ENCODE data around the gene GNAZ.
A peak's percentile ranks its signal among the peaks of the same experiment; 100 is the strongest.
"Not testable (repeated sequence)": the region's sequence is repeated elsewhere in the genome, so short reads cannot be mapped to it uniquely, and the experiment has no call there.

The GNAZ gene

DNA sequence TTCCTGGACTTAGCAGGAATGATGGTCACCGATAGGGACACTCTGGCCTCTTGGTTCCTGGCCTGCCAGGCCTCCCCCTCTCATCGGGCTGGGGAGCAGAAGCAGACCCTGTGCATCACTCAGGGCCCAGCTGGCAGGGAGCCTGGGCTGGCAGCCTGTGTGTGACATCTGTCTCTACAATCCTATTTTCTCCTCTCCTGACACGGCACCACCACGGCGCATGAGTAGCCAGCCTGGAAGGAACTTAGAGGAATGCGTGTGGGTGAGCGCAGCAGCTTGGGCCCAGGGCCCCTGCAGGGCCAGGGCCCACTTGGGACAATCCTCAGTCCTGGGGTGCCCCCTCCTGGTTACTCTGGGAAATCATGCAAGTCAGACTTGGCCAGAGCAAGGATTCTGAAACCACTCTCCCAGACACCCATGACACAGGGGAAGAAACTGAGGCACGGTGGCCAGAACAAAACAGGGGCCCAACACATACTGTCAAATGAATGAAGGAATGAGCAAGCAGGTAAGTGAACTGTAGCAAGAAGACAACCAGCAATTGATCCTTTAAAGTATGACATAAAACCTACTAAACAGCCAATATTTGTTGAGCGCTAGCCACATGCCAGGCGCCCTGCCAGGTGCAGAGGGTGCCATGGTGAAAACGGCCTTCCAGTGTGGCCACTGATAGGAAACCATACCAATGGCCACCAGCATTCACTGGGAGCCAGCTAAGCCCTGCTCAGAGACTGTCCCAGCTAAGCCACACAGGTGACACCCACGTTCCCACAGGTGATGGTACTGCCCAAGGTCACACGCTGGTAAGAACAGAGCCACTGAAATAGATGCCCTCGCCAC lies 58.2 kb downstream of the GNAZ start:
- TF ChIP-seq, protein P1, sequence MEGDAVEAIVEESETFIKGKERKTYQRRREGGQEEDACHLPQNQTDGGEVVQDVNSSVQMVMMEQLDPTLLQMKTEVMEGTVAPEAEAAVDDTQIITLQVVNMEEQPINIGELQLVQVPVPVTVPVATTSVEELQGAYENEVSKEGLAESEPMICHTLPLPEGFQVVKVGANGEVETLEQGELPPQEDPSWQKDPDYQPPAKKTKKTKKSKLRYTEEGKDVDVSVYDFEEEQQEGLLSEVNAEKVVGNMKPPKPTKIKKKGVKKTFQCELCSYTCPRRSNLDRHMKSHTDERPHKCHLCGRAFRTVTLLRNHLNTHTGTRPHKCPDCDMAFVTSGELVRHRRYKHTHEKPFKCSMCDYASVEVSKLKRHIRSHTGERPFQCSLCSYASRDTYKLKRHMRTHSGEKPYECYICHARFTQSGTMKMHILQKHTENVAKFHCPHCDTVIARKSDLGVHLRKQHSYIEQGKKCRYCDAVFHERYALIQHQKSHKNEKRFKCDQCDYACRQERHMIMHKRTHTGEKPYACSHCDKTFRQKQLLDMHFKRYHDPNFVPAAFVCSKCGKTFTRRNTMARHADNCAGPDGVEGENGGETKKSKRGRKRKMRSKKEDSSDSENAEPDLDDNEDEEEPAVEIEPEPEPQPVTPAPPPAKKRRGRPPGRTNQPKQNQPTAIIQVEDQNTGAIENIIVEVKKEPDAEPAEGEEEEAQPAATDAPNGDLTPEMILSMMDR (conservative IDR thresholded peaks at IDR 0.05), result peak; percentile 80
- H3K27ac ChIP-seq, result no peak overlapping the region

- no peak overlapping the region for H3K27ac ChIP-seq
- TF ChIP-seq, protein P1 (conservative IDR thresholded peaks at IDR 0.05), result no peak
These were observed 58.8 kb downstream of the GNAZ start for GRCh38 chr22:23129149-23129548.

DNA sequence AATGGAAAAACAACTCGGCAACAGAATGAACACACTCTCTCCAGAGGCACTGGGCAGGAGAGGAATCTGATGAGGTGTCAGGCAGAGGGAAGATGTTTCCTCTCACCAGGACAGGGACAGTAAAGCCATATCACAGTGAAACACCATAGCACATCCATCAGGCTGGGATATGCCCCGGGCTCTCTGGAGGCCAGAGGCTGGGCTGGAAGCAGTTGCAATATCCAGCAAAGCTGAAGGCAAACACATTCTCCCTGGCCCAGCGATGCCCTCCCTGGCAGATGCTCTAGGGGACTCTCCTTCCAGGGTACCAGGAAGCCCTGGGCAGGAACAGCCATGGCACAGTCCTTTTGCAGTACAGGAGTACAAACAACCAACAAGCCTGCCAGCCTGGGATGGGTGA lies 60.4 kb downstream of the GNAZ start:
- H3K27ac ChIP-seq, result no peak overlapping the region
- TF ChIP-seq, protein P1 (conservative IDR thresholded peaks at IDR 0.05), result no peak

DNA sequence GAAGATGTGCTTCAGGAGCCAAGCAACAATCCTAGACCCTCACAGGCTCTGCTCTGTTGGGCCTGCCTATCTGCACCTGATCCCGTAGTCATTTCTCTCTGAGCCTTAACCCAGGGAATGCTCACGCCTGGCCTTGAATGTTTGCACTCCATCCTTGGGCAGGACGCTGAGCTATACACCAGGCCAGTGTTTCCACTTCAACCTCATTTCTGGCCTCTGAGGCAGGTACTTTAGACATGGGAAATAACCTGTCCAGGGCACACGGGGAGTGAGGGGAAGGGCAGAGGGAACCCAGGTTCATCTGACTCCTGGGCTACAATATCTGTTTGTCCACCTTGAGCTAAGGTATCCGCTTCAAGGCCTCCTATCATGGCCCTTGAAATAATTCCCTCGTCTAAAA lies 61.6 kb downstream of the GNAZ start:
- TF ChIP-seq, protein P1 (conservative IDR thresholded peaks at IDR 0.05), result no peak
- H3K27ac ChIP-seq, result no peak overlapping the region

GRCh38 chr22:23132376-23133091 lies 62.2 kb downstream of the GNAZ start:
- TF ChIP-seq, protein P1 (conservative IDR thresholded peaks at IDR 0.05), result no peak
- H3K27ac ChIP-seq, result no peak overlapping the region

DNA sequence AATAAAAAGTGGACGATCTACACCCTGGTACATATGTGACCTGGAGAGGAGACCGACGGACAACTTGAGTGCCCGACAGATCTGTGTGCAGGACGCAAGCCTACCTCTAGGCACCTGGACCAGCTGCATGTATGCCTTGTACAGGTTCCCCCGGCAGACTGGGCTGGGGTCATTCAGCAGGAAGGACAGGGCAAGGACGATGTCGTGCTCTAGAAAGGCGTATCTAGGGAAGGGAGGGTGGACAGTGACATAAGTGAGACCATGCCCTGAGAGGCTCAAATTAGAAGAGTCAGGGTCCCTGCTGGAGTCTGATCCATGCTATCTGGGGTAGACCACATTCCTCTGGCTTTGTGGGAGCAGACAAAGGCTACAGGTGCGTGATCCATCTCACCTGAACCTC lies 63.6 kb downstream of the GNAZ start:
- TF ChIP-seq, protein P1 (conservative IDR thresholded peaks at IDR 0.05), result no peak
- H3K27ac ChIP-seq, result no peak overlapping the region

DNA sequence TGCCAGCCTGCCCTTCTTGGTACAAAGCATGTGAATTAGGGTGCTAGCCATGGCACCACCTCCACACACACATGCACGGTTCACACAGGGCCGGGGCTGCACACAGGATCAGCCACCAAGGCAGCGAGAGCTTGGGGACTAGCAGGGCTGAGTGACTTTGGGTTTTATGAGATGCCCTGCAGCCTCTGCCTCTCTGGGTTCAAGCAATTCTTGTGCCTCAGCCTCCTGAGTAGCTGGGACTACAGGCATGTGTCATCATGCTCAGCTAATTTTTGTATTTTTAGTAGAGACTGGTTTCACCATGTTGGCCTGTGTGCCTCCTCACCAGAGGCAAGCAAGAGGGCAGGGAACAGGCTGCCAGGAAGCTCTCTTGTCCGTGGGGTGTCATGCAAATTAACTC lies 66.7 kb downstream of the GNAZ start:
- not testable (repeated sequence) for H3K27ac ChIP-seq

DNA sequence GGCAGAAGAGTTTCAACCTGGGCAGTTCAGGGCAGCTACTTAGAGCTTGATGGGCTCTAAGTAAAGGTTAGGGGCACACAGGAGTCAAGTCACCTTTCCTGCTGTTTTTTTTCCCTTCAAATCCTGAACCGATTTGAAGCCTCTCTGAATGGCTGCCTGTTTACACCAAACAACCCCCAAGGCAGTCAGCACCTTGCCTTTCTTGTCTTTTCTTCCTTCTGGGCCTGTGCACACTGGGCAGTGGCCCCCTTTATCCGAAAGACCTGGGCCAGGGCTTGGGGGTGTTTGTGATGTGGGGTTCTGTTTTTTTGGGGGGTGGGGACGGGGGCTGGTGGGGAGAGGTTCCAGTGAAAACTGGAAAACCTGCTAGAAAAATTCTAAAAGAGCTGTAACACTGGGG lies 67.1 kb downstream of the GNAZ start:
- TF ChIP-seq, protein P1 (conservative IDR thresholded peaks at IDR 0.05), result no peak
- no peak overlapping the region for H3K27ac ChIP-seq
